SU-DHL-6 (cell line): ENCODE measurements around the gene WDR54.

ENCODE experiments used
- EZH2phosphoT487 ChIP-seq: fragments of 200-600 bp; sonication (generic), shearing (Covaris generic); conservative IDR thresholded peaks from 2 replicates; pipeline ENCODE4 v1.6.1; 2018; ENCODE audit warnings: mild to moderate bottlenecking, antibody characterized with exemption, low read length, moderate library complexity, mixed read lengths
- TF ChIP-seq, protein P1 (sequence below): fragments of 200-600 bp; sonication (generic); IDR thresholded peaks from one replicate; pipeline ENCODE4 v1.5.1; 2017; ENCODE audit warnings: antibody characterized with exemption, mild to moderate bottlenecking, low read length, moderate library complexity; ENCODE audit not compliant: insufficient read depth, poor library complexity, severe bottlenecking

DNA sequence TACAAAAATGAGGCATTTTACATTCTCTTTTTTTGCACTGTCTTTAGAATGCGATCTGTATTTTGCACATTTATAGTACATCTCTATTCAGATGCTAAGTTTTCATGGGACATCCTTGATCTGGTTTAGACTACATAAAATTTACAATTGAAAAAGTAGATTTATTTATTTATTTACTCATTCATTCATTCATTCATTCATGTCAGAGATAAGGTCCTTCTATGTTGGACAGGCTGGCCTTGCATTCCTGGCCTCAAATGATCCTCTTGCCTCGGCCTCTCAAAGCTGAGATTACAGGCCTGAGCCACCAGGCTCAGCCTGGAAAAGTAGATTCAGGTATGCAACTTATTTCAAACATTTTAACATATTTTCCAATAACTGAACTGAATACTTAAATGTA lies 25.4 kb upstream of the WDR54 start:
- TF ChIP-seq, protein P1, sequence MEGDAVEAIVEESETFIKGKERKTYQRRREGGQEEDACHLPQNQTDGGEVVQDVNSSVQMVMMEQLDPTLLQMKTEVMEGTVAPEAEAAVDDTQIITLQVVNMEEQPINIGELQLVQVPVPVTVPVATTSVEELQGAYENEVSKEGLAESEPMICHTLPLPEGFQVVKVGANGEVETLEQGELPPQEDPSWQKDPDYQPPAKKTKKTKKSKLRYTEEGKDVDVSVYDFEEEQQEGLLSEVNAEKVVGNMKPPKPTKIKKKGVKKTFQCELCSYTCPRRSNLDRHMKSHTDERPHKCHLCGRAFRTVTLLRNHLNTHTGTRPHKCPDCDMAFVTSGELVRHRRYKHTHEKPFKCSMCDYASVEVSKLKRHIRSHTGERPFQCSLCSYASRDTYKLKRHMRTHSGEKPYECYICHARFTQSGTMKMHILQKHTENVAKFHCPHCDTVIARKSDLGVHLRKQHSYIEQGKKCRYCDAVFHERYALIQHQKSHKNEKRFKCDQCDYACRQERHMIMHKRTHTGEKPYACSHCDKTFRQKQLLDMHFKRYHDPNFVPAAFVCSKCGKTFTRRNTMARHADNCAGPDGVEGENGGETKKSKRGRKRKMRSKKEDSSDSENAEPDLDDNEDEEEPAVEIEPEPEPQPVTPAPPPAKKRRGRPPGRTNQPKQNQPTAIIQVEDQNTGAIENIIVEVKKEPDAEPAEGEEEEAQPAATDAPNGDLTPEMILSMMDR: no peak
- TF ChIP-seq EZH2phosphoT487: no peak
